Uterus (tissue), 4 donors: ENCODE results near the gene GLYR1. TPM values are rescaled to one million over a fixed set of nuclear protein-coding genes. Genes with fewer than 3 reads are reported as not detected.

Source experiments
- DNase-seq, 2 donors: peaks; one replicate each; pipeline ENCODE4 v3.0.0-alpha.2; 2019 to 2020
- H3K27ac ChIP-seq, 2 donors: fragments of 200-600 bp; sonication (generic); 1 replicate in 1 of 2; 2 replicates in 1 of 2; pipeline ENCODE4 v1.5.1; 2016 to 2018
- H3K27me3 ChIP-seq, 2 donors: fragments of 200-600 bp; sonication (generic); one replicate each; pipeline ENCODE4 v1.5.1; 2018 to 2019; ENCODE audit warnings: control low read depth in 1 of 2
- H3K36me3 ChIP-seq, 2 donors: fragments of 200-600 bp; sonication (generic); one replicate each; pipeline ENCODE4 v1.5.1; 2019; ENCODE audit warnings: control low read depth in 1 of 2
- H3K4me1 ChIP-seq, 2 donors: fragments of 200-600 bp; sonication (generic); one replicate each; pipeline ENCODE4 v1.5.1; 2018 to 2019; ENCODE audit warnings: control low read depth in 1 of 2
- H3K4me3 ChIP-seq, 2 donors: fragments of 200-600 bp; sonication (generic); 1 replicate in 1 of 2; 2 replicates in 1 of 2; pipeline ENCODE4 v1.5.1; 2018 to 2019; ENCODE audit warnings: mild to moderate bottlenecking in 1 of 2
- H3K9me3 ChIP-seq, 2 donors: fragments of 200-600 bp; sonication (generic); one replicate each; pipeline ENCODE4 v1.5.1; 2019; ENCODE audit warnings: control low read depth in 1 of 2
- POLR2A ChIP-seq, 2 donors: fragments of 450-650 bp; IDR thresholded peaks; one replicate each; pipeline ENCODE4 v1.6.1; 2016; ENCODE audit warnings: antibody characterized with exemption in 2 of 2, mild to moderate bottlenecking in 1 of 2, moderate library complexity in 1 of 2
- intact Hi-C: fragments of 100-400 bp; cut with DNase I; formaldehyde crosslinking; loops from one replicate; pipeline ENCODE4 v1.15.1; 2023; ENCODE audit warnings: low total_unique reads
- total RNA-seq, 4 donors: library from RNA; depleted of rRNA in 3 of 4; stranded (reverse); fragments of >200 nt in 3 of 4; gene quantifications; one replicate each; pipeline versions ENCODE4 v1.1.0 to v1.2.4, GENCODE V29; 2014 to 2023
- TF ChIP-seq, protein P1 (sequence below), 4 experiments: fragments of 200-600 bp in 2 of 4; fragments of 450-650 bp in 2 of 4; sonication (generic) in 2 of 4; IDR thresholded peaks; one replicate each; pipeline ENCODE4 v1.5.1; 2016 to 2019; ENCODE audit warnings: antibody characterized with exemption in 4 of 4, mild to moderate bottlenecking in 2 of 4, moderate library complexity in 1 of 4
- donor health status: DM: yes; HTN: yes; CAD: no.

Gene GLYR1
- total RNA-seq, 4 donors from 2014 or later, result 26.6 to 86.3 (median 47.1) TPM

DNA sequence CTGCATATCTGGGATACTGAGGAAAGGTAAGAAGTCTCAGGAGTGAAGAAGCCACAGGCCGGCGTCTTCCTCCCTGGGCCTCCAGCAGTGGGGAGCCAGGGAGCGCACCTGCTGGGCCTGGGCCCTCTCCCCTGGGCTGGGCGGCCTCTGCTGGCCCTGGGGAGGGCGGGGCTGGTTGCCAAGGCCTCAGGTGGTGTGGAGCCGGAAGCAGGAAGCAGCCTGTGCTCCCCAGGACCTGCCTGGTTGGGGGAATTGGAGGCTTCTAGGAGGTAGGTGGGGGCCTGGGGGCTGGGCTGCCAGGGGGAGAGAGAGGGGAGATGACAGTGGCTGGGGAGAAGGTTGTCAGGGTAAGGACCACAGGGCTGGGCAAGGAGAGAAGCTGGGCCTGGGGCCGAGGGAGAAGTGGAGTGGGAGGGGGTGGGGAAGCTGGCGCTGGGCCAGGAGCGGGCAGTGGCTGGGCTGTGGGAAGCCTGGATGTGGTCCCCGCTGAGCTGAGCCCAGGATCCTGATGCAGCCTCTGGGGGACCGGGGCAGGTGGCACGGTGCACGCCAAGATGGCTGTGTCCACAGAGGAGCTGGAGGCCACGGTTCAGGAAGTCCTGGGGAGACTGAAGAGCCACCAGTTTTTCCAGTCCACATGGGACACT is 51.8 kb downstream of the GLYR1 start, which contains the start of gene SMIM22:
TSS of gene SMIM22 (plus strand) at position 189 of the 647 bp plus-strand sequence. CDS start at position 555, 366 bp downstream.
- H3K36me3 ChIP-seq, result no peaks in the 10 kb centered on the region
- no peak for DNase-seq
- H3K27ac ChIP-seq, result no peak within 1 kb of the TSS
- intact Hi-C loops, result no loop called here
- no peaks in the 10 kb centered on the region for H3K27me3 ChIP-seq
- H3K4me3 ChIP-seq, result no peak within 1 kb of the TSS
- no peaks in the 10 kb centered on the region for H3K9me3 ChIP-seq
- TF ChIP-seq, protein P1, sequence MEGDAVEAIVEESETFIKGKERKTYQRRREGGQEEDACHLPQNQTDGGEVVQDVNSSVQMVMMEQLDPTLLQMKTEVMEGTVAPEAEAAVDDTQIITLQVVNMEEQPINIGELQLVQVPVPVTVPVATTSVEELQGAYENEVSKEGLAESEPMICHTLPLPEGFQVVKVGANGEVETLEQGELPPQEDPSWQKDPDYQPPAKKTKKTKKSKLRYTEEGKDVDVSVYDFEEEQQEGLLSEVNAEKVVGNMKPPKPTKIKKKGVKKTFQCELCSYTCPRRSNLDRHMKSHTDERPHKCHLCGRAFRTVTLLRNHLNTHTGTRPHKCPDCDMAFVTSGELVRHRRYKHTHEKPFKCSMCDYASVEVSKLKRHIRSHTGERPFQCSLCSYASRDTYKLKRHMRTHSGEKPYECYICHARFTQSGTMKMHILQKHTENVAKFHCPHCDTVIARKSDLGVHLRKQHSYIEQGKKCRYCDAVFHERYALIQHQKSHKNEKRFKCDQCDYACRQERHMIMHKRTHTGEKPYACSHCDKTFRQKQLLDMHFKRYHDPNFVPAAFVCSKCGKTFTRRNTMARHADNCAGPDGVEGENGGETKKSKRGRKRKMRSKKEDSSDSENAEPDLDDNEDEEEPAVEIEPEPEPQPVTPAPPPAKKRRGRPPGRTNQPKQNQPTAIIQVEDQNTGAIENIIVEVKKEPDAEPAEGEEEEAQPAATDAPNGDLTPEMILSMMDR (IDR thresholded peaks at IDR 0.05), result no peak
- TF ChIP-seq POLR2A (IDR thresholded peaks at IDR 0.05), result no peak
- no peaks in the 10 kb centered on the region for H3K4me1 ChIP-seq

DNA sequence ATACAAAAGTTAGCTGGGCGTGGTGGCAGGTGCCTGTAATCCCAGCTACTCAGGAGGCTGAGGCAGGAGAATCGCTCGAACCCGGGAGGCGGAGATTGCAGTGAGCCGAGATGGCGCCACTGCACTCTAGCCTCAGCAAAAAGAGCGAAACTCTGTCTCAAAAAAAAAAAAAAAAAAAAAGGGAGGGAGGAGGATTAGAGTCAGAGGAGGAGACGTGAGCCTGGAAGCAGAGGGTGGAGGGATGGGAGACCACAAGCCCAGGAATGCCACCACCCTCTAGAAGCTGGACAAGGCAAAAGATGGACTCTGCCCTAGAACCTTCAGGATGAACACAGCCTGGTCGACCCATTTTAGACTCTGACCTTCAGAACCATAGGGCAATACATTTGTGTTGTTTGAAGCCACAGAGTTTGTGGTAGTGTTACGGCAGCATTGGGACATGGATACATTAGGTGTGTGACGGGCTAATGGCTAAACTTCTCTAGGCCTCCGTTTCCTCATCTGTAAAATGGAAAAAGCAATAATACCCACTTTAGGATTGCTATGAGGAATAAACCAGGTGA is 54.1 kb downstream of the GLYR1 start:
- no peak for DNase-seq
- Histone ChIP-seq H3K36me3 (no peaks in the 10 kb centered on the region), H3K4me3 (no peak overlapping the region), H3K4me1 (no peaks in the 10 kb centered on the region), H3K9me3 (no peaks in the 10 kb centered on the region), H3K27me3 (no peaks in the 10 kb centered on the region), H3K27ac (no peak overlapping the region)
- intact Hi-C loops, result no loop called here
- TF ChIP-seq POLR2A (IDR thresholded peaks at IDR 0.05), result no peak
- TF ChIP-seq, protein P1 (IDR thresholded peaks at IDR 0.05), result no peak

DNA sequence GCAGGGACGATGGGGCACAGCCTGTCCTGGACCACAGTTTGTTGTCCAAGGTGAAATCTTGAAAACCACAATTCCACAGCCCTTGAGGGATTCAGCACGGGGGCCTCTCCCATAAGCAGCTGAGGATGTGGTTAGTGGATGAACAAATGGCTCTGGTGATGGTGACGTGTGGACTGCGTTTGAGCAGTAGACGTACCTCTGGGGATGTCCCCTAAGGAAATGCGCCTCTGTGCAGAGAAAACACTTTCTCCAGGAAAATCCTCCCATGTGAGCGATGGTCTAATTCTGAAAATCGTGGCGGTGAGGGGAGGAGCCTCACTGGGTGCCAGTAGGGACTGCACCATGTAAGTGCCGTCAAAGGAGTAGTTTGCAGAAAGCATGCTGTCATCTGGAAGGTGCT is 56.2 kb downstream of the GLYR1 start:
- intact Hi-C loops, result no loop called here
- no peak overlapping the region for H3K27ac ChIP-seq
- no peak for DNase-seq
- no peaks in the 10 kb centered on the region for H3K4me1 ChIP-seq
- no peaks in the 10 kb centered on the region for H3K27me3 ChIP-seq
- H3K4me3 ChIP-seq, result no peak overlapping the region
- TF ChIP-seq, protein P1 (IDR thresholded peaks at IDR 0.05), result no peak
- TF ChIP-seq POLR2A (IDR thresholded peaks at IDR 0.05), result no peak
- no peaks in the 10 kb centered on the region for H3K36me3 ChIP-seq
- no peaks in the 10 kb centered on the region for H3K9me3 ChIP-seq

DNA sequence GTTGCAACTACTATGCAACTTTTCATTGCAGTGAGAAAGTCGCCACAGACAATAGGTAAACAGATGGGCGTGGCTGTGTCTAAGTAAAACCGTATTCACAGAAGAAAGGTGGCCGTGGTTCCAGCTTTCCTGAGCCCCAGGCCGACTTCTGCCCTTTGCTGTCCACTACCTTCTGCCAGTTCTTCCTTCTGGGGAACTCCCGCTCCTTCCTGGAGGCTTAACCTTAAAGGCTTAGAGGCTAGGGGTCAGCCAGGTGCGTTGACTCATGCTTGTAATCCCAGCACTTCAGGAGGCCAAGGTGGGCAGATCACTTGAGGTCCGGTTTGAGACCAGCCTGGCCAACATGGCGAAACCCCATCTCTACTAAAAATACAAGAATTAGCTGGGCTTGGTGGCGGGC is 56.8 kb downstream of the GLYR1 start:
- H3K27ac ChIP-seq, result no peak overlapping the region
- no peak for TF ChIP-seq POLR2A (IDR thresholded peaks at IDR 0.05)
- TF ChIP-seq, protein P1 (IDR thresholded peaks at IDR 0.05), result no peak
- H3K27me3 ChIP-seq, result no peaks in the 10 kb centered on the region
- no peak for DNase-seq
- H3K4me1 ChIP-seq, result no peaks in the 10 kb centered on the region
- intact Hi-C loops, result no loop called here
- H3K36me3 ChIP-seq, result no peaks in the 10 kb centered on the region
- H3K4me3 ChIP-seq, result no peak overlapping the region
- no peaks in the 10 kb centered on the region for H3K9me3 ChIP-seq

GRCh38 chr16:4788910-4789309 is 58.2 kb downstream of the GLYR1 start:
- H3K9me3 ChIP-seq, result no peaks in the 10 kb centered on the region
- no peak overlapping the region for H3K4me3 ChIP-seq
- DNase-seq, result no peak
- H3K27ac ChIP-seq, result no peak overlapping the region
- intact Hi-C loops, result no loop called here
- H3K27me3 ChIP-seq, result no peaks in the 10 kb centered on the region
- H3K4me1 ChIP-seq, result no peaks in the 10 kb centered on the region
- no peaks in the 10 kb centered on the region for H3K36me3 ChIP-seq
- TF ChIP-seq, protein P1 (IDR thresholded peaks at IDR 0.05), result no peak
- no peak for TF ChIP-seq POLR2A (IDR thresholded peaks at IDR 0.05)
